GM06990 (cell line): ENCODE data around the gene LARP1.

Experiments
- DNase-seq: peaks from one replicate; pipeline ENCODE4 v3.0.0-alpha.2; 2011; ENCODE audit not compliant: insufficient read length; ENCODE audit errors: extremely low read depth
- H3K27me3 ChIP-seq: replicated peaks from 2 replicates; pipeline ENCODE4 v1.6.0; 2011; ENCODE audit warnings: low read length; ENCODE audit not compliant: control insufficient read depth, insufficient read depth
- H3K36me3 ChIP-seq: 2 replicates; pipeline ENCODE4 v1.5.1; 2011; ENCODE audit warnings: low read length; ENCODE audit not compliant: control insufficient read depth, insufficient read depth
- H3K4me3 ChIP-seq: replicated peaks from 2 replicates; pipeline ENCODE4 v1.5.1; 2011; ENCODE audit warnings: low read depth, mild to moderate bottlenecking, control low read depth, low read length
- TF ChIP-seq, protein P1 (sequence below): IDR thresholded peaks from 2 replicates; pipeline ENCODE4 v1.5.1; 2011; ENCODE audit warnings: low read length, control low read depth, mild to moderate bottlenecking, inconsistent platforms; ENCODE audit not compliant: insufficient read depth, poor library complexity, severe bottlenecking

LARP1 gene

DNA sequence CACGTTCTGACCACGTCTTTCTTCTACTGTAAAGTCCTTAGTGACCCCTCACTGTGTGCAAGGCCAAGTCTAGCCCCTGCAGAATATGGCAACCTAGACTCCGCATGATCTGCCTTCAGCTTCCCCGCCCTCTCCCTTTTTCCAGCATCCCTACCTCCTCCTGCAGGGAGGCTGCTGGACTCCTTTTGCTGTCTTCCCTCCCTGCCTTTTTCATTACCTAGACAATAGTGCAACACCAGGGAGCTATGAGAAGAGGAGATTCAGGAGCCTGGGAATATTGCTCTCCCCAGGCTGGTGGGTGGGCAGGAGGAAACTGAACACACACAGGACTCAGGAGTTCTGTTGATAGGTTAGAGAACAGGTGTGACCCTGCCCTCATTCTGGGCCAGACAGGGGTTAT is 33.1 kb upstream of the LARP1 start:
- H3K36me3 ChIP-seq: no peaks in the 10 kb centered on the region
- H3K27me3 ChIP-seq: no peaks in the 10 kb centered on the region
- DNase-seq: no peak
- H3K4me3 ChIP-seq: no peak overlapping the region
- TF ChIP-seq, protein P1, sequence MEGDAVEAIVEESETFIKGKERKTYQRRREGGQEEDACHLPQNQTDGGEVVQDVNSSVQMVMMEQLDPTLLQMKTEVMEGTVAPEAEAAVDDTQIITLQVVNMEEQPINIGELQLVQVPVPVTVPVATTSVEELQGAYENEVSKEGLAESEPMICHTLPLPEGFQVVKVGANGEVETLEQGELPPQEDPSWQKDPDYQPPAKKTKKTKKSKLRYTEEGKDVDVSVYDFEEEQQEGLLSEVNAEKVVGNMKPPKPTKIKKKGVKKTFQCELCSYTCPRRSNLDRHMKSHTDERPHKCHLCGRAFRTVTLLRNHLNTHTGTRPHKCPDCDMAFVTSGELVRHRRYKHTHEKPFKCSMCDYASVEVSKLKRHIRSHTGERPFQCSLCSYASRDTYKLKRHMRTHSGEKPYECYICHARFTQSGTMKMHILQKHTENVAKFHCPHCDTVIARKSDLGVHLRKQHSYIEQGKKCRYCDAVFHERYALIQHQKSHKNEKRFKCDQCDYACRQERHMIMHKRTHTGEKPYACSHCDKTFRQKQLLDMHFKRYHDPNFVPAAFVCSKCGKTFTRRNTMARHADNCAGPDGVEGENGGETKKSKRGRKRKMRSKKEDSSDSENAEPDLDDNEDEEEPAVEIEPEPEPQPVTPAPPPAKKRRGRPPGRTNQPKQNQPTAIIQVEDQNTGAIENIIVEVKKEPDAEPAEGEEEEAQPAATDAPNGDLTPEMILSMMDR: no peak

- Histone ChIP-seq H3K4me3 (no peak overlapping the region), H3K36me3 (no peaks in the 10 kb centered on the region), H3K27me3 (no peaks in the 10 kb centered on the region)
- DNase-seq: no peak
- TF ChIP-seq, protein P1: no peak
These were observed 32.2 kb upstream of the LARP1 start for GRCh38 chr5:154722936-154723335.

- no peaks in the 10 kb centered on the region for H3K27me3 ChIP-seq
- H3K4me3 ChIP-seq: no peak overlapping the region
- no peak for DNase-seq
- H3K36me3 ChIP-seq: no peaks in the 10 kb centered on the region
- TF ChIP-seq, protein P1: no peak
These were observed 31.3 kb upstream of the LARP1 start for GRCh38 chr5:154723740-154724505.

DNA sequence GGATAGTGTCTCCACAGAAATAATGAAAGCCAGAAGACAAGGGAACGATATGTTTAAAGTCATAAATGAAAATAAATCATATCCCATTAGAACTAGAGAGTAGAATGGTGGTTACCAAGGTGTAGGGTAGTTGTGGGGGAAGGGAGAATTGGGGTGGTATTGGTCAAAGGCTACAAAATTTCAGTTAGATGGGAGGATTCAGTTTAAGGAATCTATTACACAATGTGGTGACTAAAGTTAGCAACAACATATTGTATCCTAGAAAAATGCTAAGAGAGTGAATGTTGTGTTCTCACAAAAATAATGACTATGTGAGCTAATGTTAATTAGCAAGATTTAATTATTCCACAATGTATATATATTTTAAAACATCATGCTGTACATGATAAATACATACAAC is 27.8 kb upstream of the LARP1 start:
- H3K27me3 ChIP-seq: no peaks in the 10 kb centered on the region
- no peaks in the 10 kb centered on the region for H3K36me3 ChIP-seq
- TF ChIP-seq, protein P1: no peak
- H3K4me3 ChIP-seq: no peak overlapping the region
- DNase-seq: no peak

GRCh38 chr5:154728939-154729588 is 26.1 kb upstream of the LARP1 start:
- Histone ChIP-seq H3K36me3 (no peaks in the 10 kb centered on the region), H3K27me3 (no peaks in the 10 kb centered on the region), H3K4me3 (no peak overlapping the region)
- TF ChIP-seq, protein P1: no peak
- DNase-seq: no peak
